GM13976 (cell line): ENCODE measurements around the gene CRB2.
"Not testable (repeated sequence)": the region's sequence is repeated elsewhere in the genome, so short reads cannot be mapped to it uniquely, and the experiment has no call there.

Experiments
- DNase-seq: peaks from one replicate; pipeline ENCODE4 v3.0.0; 2012; ENCODE audit warnings: low spot score
- in situ Hi-C: fragments of 300-500 bp; cut with MboI; formaldehyde crosslinking; loops from one replicate; pipeline ENCODE4 v1.12.0; 2022; ENCODE audit warnings: low sequenced_read_pairs, mixed read lengths, inconsistent platforms; ENCODE audit not compliant: unreplicated experiment
- TF ChIP-seq, protein P1 (sequence below): IDR thresholded peaks from 2 replicates; pipeline ENCODE4 v1.5.1; 2012; ENCODE audit warnings: borderline replicate concordance, mild to moderate bottlenecking; ENCODE audit not compliant: insufficient read depth; ENCODE audit errors: extremely low read depth, missing control alignments, control extremely low read depth

Gene CRB2

GRCh38 chr9:123327697-123328100 lies 28.3 kb upstream of the CRB2 start:
- DNase-seq, result no peak
- TF ChIP-seq, protein P1, sequence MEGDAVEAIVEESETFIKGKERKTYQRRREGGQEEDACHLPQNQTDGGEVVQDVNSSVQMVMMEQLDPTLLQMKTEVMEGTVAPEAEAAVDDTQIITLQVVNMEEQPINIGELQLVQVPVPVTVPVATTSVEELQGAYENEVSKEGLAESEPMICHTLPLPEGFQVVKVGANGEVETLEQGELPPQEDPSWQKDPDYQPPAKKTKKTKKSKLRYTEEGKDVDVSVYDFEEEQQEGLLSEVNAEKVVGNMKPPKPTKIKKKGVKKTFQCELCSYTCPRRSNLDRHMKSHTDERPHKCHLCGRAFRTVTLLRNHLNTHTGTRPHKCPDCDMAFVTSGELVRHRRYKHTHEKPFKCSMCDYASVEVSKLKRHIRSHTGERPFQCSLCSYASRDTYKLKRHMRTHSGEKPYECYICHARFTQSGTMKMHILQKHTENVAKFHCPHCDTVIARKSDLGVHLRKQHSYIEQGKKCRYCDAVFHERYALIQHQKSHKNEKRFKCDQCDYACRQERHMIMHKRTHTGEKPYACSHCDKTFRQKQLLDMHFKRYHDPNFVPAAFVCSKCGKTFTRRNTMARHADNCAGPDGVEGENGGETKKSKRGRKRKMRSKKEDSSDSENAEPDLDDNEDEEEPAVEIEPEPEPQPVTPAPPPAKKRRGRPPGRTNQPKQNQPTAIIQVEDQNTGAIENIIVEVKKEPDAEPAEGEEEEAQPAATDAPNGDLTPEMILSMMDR, result no peak
- in situ Hi-C loops, result no loop called here

GRCh38 chr9:123329329-123329955 lies 26.6 kb upstream of the CRB2 start:
- TF ChIP-seq, protein P1, result no peak
- DNase-seq, result no peak
- in situ Hi-C loops, result no loop called here

DNA sequence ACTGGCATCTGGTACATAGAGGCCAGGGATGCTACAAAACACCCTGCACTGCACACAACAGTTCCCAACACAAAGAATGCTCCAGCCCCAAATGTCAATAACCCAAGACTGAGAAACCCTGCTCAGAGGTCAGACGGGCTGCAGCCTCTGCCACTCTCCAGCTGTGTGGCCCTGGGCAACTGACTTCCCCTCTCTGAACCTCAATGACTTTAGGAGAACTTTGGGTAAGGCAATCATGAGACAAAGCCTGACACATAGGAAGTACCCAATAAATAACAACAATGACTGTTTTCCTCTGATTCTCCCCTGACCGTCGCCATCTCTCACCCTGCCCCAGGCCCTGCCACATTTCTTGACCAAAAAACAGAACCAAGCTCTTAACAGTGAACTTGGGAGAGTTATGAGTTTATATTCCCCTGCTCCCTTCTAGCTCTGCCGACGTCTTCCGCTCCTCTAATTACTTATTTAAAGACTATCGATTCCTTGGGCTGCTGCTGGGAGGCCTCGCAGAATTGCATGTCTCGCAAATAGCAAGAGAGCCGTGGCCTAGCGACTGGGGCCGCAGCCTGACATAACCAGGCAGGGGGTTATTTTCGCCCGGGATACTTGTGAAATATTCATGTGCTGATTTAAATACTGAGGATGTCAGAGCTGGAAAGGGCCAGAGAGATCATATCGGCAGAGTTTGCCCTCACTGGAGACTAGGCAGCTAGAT lies 24.5 kb upstream of the CRB2 start:
- in situ Hi-C loops, result no loop called here

GRCh38 chr9:123333058-123333669 lies 22.8 kb upstream of the CRB2 start:
- in situ Hi-C loops, DNase-seq: not testable (repeated sequence)

More for the DNA sequence above, 24.5 kb upstream of the CRB2 start:
- DNase-seq, result no peak
- TF ChIP-seq, protein P1, result no peak

GRCh38 chr9:123334639-123335038 lies 21.4 kb upstream of the CRB2 start:
- in situ Hi-C loops, result no loop called here
- DNase-seq, result no peak
- TF ChIP-seq, protein P1, result no peak

DNA sequence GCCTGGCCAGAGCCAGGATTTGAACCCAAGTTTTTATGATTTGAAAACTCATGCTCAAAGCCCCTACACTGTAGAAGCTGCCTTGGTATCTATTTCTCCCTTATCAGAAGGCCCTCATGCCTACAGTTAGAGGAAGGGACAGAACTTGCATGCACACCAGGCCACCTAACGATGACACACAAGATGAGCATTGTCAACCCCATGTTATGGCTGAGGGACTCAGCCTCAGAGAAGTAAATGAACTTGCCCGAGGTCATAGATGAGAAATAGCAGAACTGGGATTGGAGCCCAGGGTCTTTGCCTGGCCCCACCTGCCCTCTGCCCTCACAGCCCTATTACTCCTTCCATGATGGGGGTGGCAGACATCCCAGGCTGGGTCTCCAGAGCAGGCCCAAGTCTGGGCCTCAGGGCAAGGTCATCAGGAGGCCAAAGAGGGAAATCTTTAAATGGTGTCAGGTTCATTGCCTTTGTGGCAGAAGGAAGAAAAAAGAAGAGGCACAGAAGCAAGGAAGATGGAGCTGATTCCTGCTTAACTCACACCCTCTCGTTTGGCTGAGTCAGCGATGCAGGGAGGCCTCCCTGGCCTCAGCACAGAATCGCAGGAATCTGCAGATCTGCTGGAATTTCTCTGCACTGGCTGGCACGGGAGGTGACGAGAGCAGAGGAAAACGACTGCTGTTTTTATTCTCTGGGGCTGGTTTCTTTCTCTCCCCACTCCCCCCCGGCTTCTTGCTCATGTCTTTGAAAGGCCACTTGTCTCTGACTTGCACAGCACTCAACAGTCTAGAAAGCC lies 20.6 kb upstream of the CRB2 start:
- DNase-seq, result no peak
- in situ Hi-C loops, result no loop called here
- TF ChIP-seq, protein P1, result no peak
